ENCODE data around the gene MBD3L4.

DNA sequence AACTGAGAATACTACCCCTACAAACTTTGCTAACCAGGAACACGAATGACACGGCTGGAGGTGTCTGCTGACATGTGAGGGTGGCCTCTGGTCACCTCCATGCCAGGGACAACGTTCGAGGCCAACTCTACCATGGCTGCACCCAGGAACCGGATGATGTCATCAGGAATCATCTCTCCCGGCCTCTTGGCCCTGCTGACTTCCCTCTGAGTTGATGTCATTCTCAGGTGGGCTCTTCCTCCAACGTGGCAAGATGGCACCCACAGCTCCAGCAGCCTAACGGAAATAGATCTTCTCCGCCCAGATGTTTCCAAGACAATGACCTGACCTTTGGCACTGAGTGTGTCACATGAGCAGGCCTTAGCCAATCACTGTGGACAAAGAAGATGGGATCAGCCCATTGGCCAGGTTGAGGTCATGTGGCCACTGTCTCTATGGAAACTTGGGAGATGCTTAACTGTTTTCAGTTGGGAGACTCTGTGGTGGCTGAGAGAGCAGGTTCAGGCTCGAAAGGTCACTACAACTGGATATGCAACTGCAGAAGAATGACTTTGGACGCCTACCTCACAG lies 33.8 kb downstream of the MBD3L4 start:
- TF ChIP-seq, protein P1, sequence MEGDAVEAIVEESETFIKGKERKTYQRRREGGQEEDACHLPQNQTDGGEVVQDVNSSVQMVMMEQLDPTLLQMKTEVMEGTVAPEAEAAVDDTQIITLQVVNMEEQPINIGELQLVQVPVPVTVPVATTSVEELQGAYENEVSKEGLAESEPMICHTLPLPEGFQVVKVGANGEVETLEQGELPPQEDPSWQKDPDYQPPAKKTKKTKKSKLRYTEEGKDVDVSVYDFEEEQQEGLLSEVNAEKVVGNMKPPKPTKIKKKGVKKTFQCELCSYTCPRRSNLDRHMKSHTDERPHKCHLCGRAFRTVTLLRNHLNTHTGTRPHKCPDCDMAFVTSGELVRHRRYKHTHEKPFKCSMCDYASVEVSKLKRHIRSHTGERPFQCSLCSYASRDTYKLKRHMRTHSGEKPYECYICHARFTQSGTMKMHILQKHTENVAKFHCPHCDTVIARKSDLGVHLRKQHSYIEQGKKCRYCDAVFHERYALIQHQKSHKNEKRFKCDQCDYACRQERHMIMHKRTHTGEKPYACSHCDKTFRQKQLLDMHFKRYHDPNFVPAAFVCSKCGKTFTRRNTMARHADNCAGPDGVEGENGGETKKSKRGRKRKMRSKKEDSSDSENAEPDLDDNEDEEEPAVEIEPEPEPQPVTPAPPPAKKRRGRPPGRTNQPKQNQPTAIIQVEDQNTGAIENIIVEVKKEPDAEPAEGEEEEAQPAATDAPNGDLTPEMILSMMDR (IDR thresholded peaks at IDR 0.05) = no peak
- TF ChIP-seq POLR2A (IDR thresholded peaks at IDR 0.05) = no peak
